WERI-Rb-1 (cell line): ENCODE measurements around the gene NRG3.

Experiments
- DNase-seq: peaks from one replicate; pipeline ENCODE4 v3.0.0-alpha.2; 2020
- H3K27ac ChIP-seq: fragments of 250-450 bp; sonication (Bioruptor Pico); 2 replicates; pipeline ENCODE4 v1.5.1; 2020; ENCODE audit warnings: mild to moderate bottlenecking, moderate library complexity
- H3K27me3 ChIP-seq: fragments of 250-450 bp; sonication (Bioruptor Pico); 2 replicates; pipeline ENCODE4 v1.5.1; 2021; ENCODE audit warnings: mild to moderate bottlenecking, low read depth, moderate library complexity; ENCODE audit not compliant: insufficient read depth, severe bottlenecking
- H3K36me3 ChIP-seq: fragments of 250-450 bp; sonication (Bioruptor Pico); 2 replicates; pipeline ENCODE4 v1.5.1; 2020; ENCODE audit warnings: mild to moderate bottlenecking, moderate library complexity
- H3K4me3 ChIP-seq: 2 replicates; pipeline ENCODE4 v1.5.1; 2011; ENCODE audit warnings: low read depth, mild to moderate bottlenecking, control low read depth, low read length
- H3K9me3 ChIP-seq: fragments of 250-450 bp; sonication (Bioruptor Pico); 2 replicates; pipeline ENCODE4 v1.5.1; 2021; ENCODE audit warnings: mild to moderate bottlenecking, moderate library complexity; ENCODE audit not compliant: severe bottlenecking
- TF ChIP-seq, protein P1 (sequence below): IDR thresholded peaks from 2 replicates; pipeline ENCODE4 v1.5.1; 2011; ENCODE audit warnings: low read depth, mild to moderate bottlenecking, control low read depth, inconsistent platforms, low read length

The NRG3 gene

DNA sequence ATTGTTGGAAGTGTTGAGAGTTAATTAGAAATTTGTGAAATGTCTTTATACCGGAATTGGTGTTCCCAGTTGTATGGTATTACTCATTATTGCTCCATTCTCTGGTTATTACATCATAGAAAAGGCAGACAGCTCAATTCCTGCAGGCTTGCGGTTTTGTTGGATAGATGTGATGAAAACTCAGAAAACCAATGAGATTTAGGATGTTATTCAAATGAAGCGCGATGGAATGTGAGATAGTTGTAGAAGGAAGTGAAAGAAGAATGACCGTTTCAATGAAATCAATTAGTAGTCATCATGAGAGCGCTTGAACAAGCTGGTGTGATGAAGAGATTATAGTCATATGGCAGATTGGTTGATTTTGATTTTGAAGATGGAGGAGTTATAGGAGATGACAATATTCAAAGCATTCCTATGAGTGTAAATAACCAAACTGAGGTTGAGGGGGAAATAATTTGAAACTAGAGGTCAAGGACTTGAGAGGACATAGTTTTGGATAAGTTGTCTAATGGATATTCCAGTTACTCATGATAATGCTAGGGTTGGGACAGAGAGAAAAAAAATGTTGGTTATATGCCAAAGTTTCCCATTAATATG is 991.5 kb downstream of the NRG3 start:
- no peaks in the 10 kb centered on the region for H3K9me3 ChIP-seq
- H3K27me3 ChIP-seq, result no peaks in the 10 kb centered on the region

DNA sequence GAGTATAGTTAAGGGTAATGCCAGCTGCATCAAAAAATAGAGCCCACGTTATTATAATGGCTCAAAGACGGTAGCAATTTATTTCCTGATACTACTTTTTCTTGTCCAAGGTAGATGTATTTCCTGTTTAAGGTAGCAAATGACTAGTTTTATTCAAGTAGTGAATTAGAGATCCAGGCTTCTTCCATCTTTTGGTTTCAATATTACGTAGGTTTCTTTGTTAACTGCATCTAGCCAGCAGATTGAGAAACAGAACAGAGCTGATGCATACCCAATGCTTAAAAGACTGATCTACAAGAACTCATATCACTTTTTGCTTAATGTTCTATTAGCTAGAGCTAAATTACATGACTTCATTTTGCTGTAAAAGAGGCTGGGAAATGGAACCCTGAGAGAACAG is 992.1 kb downstream of the NRG3 start:
- Histone ChIP-seq H3K27me3 (no peaks in the 10 kb centered on the region), H3K36me3 (no peaks in the 10 kb centered on the region), H3K27ac (no peak overlapping the region), H3K9me3 (no peaks in the 10 kb centered on the region), H3K4me3 (no peak overlapping the region)
- TF ChIP-seq, protein P1, sequence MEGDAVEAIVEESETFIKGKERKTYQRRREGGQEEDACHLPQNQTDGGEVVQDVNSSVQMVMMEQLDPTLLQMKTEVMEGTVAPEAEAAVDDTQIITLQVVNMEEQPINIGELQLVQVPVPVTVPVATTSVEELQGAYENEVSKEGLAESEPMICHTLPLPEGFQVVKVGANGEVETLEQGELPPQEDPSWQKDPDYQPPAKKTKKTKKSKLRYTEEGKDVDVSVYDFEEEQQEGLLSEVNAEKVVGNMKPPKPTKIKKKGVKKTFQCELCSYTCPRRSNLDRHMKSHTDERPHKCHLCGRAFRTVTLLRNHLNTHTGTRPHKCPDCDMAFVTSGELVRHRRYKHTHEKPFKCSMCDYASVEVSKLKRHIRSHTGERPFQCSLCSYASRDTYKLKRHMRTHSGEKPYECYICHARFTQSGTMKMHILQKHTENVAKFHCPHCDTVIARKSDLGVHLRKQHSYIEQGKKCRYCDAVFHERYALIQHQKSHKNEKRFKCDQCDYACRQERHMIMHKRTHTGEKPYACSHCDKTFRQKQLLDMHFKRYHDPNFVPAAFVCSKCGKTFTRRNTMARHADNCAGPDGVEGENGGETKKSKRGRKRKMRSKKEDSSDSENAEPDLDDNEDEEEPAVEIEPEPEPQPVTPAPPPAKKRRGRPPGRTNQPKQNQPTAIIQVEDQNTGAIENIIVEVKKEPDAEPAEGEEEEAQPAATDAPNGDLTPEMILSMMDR, result no peak
- DNase-seq, result no peak

More for the DNA sequence above, 991.5 kb downstream of the NRG3 start:
- H3K27ac ChIP-seq, result no peak overlapping the region
- H3K36me3 ChIP-seq, result no peaks in the 10 kb centered on the region
- no peak for DNase-seq
- TF ChIP-seq, protein P1, result no peak
- H3K4me3 ChIP-seq, result no peak overlapping the region

DNA sequence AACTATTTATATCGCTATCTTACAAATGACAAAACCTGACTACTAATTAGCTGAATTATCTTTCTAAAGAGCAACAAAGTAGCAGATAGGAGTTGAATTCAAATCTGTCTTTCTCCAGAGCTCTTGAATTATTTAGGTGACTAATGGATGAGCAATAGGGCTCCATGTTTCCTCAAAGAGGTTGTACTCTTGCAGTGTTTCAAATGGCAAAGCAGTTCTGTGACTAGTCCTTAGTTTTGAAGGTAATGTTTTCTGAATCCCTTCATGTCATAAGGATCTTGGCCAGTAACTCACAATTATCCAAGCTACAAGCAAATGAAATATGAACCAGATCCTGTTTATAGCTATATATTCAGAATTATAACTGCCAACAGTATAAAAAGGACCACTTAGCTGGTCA is 999.7 kb downstream of the NRG3 start:
- DNase-seq, result no peak
- Histone ChIP-seq H3K27me3 (no peaks in the 10 kb centered on the region), H3K9me3 (no peaks in the 10 kb centered on the region), H3K36me3 (no peaks in the 10 kb centered on the region), H3K27ac (no peak overlapping the region), H3K4me3 (no peak overlapping the region)
- TF ChIP-seq, protein P1, result no peak

DNA sequence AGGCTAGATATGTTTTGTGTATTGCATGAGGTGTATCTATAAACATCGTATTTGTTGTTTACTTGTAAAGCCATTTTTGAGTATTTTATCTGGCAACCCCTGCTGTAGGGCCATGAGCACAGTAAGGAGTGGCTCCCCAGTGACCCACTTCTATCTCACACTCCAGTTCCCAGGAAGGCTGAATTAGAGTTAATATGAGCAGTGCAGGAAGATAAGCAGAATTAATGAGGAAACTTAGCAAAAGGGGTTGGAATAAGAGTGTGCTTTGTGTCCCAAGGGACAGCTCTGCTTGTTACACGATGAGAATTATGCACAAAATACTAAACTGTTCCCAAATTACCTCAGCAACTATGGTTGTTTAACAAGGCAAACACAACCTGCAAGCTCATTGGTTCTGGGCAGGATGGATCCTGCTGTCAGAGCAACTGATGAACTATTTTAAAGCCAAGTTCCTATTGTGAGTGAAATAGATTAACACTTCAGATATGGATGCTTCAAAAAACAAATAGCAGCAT is 1005.8 kb downstream of the NRG3 start:
- no peak for DNase-seq
- Histone ChIP-seq H3K27ac (no peak overlapping the region), H3K27me3 (no peaks in the 10 kb centered on the region), H3K36me3 (no peaks in the 10 kb centered on the region), H3K9me3 (no peaks in the 10 kb centered on the region), H3K4me3 (no peak overlapping the region)
- TF ChIP-seq, protein P1, result no peak

DNA sequence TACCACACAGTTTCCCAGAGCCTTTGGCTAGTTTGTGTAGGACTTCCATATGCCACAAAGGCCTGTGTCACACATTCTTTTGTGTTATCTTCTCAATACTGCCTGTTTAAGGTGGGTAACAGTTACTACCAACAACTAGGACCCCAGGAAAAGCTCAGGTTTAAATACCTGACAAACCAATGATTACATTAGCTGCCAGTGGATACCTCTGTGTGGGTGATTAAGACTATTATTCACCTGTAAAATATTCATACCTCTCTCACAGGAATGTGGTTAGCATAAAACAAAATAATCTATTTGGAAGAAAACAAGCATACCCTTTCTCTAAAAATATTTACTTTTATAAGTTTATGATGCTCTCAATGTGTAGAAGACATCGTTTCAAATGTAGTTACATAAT is 1007.7 kb downstream of the NRG3 start:
- no peaks in the 10 kb centered on the region for H3K9me3 ChIP-seq
- DNase-seq, result no peak
- no peaks in the 10 kb centered on the region for H3K36me3 ChIP-seq
- H3K27ac ChIP-seq, result no peak overlapping the region
- no peaks in the 10 kb centered on the region for H3K27me3 ChIP-seq
- TF ChIP-seq, protein P1, result no peak
- no peak overlapping the region for H3K4me3 ChIP-seq

DNA sequence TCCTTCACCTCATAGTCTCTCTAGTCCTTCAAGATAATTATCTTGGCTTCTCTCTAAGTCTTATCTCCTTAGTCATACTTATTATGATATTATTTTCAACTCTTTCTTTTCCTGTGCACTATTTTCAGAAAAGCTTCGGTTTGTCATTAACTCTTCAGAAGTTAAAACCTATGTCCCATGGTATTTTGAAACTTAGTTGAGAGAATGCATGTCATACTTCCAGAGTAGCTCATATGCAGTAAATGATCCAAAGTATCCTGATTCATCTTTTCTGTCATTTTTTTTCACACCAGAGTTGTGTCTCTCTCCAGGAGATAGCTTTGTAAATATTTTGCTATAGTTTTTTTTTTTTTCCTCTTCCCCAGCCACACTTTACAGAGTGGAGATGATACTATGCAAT is 1008.6 kb downstream of the NRG3 start:
- Histone ChIP-seq H3K27ac (no peak overlapping the region), H3K4me3 (no peak overlapping the region), H3K9me3 (no peaks in the 10 kb centered on the region), H3K27me3 (no peaks in the 10 kb centered on the region), H3K36me3 (no peaks in the 10 kb centered on the region)
- DNase-seq, result no peak
- TF ChIP-seq, protein P1, result no peak
